RWPE2 (cell line): ENCODE measurements around the gene CD36.

Source experiments
- ATAC-seq: fragments of 200-7000 bp; cut with Tn5 transposase; 3 replicates; pipeline ENCODE4 v1.9.1; 2021; ENCODE audit warnings: low read depth
- DNase-seq: peaks from one replicate; pipeline ENCODE4 v3.0.0-alpha.2; 2020; ENCODE audit warnings: low spot score
- H3K27ac ChIP-seq: fragments of 450-650 bp; 2 replicates; pipeline ENCODE4 v1.5.1; 2017; ENCODE audit warnings: mild to moderate bottlenecking; ENCODE audit not compliant: poor library complexity, severe bottlenecking
- H3K27me3 ChIP-seq: fragments of 250-450 bp; sonication (Bioruptor Pico); 2 replicates; pipeline ENCODE4 v1.5.1; 2021; ENCODE audit warnings: mild to moderate bottlenecking, moderate library complexity; ENCODE audit not compliant: insufficient read depth, poor library complexity, severe bottlenecking
- H3K36me3 ChIP-seq: fragments of 250-450 bp; sonication (Bioruptor Pico); 2 replicates; pipeline ENCODE4 v1.5.1; 2020; ENCODE audit warnings: low read depth, mild to moderate bottlenecking, moderate library complexity
- H3K4me1 ChIP-seq: fragments of 250-450 bp; sonication (Bioruptor Pico); 2 replicates; pipeline ENCODE4 v1.5.1; 2021; ENCODE audit warnings: mild to moderate bottlenecking, moderate library complexity; ENCODE audit not compliant: insufficient read depth, poor library complexity, severe bottlenecking
- H3K4me3 ChIP-seq: fragments of 250-450 bp; sonication (Bioruptor Pico); 2 replicates; pipeline ENCODE4 v1.5.1; 2021; ENCODE audit warnings: mild to moderate bottlenecking, moderate library complexity; ENCODE audit not compliant: severe bottlenecking
- H3K9me3 ChIP-seq: fragments of 250-450 bp; sonication (Bioruptor Pico); 2 replicates; pipeline ENCODE4 v1.5.1; 2021; ENCODE audit warnings: mild to moderate bottlenecking, moderate library complexity; ENCODE audit not compliant: severe bottlenecking
- TF ChIP-seq, protein P1 (sequence below): fragments of 450-650 bp; IDR thresholded peaks from one replicate; pipeline ENCODE4 v1.5.1; 2017; ENCODE audit warnings: mild to moderate bottlenecking, moderate library complexity; ENCODE audit not compliant: poor library complexity, severe bottlenecking

The CD36 gene

DNA sequence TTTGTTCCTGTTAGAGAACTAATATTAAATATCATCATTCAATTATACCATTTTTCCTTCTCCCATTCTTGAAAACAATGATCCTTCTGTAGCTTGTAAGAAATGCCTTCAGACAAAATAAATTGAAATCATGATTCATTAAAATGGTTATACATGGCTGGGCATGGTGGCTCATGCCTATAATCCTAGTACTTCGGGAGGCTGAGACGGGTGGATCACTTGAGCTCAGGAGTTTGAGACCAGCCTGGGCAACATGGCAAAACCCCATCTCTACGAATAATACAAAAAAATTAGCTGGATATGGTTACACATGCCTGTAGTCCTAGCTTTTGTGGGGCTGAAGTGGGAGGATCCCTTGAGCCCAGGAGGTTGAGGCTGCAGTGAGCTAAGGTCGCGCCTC is 13.0 kb downstream of the CD36 start:
- Histone ChIP-seq H3K36me3 (no peaks in the 10 kb centered on the region), H3K27ac (no peak overlapping the region), H3K4me3 (no peak overlapping the region), H3K4me1 (no peaks in the 10 kb centered on the region), H3K27me3 (no peaks in the 10 kb centered on the region), H3K9me3 (peaks cover 2% of the 10 kb centered on the region)
- DNase-seq (no peak), ATAC-seq (no peak)
- TF ChIP-seq, protein P1, sequence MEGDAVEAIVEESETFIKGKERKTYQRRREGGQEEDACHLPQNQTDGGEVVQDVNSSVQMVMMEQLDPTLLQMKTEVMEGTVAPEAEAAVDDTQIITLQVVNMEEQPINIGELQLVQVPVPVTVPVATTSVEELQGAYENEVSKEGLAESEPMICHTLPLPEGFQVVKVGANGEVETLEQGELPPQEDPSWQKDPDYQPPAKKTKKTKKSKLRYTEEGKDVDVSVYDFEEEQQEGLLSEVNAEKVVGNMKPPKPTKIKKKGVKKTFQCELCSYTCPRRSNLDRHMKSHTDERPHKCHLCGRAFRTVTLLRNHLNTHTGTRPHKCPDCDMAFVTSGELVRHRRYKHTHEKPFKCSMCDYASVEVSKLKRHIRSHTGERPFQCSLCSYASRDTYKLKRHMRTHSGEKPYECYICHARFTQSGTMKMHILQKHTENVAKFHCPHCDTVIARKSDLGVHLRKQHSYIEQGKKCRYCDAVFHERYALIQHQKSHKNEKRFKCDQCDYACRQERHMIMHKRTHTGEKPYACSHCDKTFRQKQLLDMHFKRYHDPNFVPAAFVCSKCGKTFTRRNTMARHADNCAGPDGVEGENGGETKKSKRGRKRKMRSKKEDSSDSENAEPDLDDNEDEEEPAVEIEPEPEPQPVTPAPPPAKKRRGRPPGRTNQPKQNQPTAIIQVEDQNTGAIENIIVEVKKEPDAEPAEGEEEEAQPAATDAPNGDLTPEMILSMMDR = no peak

DNA sequence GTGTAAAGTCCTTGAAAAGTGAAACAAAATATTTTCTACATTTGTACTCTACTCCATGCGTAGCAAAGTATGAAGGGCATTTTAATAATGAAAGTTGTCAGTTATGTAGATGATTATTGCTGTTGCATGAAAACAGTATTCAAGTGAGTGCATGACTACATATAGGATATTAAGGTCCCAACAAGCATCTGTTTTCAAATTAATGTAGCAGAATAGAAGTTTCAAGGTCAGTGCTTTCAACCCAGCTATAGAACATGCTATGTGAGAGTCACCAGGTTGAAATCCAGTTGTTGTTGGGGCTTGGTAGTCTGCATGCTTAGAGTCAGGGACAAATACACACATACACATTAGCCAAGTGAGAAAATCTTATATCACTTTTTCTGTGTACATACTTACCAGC is 14.8 kb downstream of the CD36 start:
- Histone ChIP-seq H3K4me1 (no peaks in the 10 kb centered on the region), H3K27me3 (no peaks in the 10 kb centered on the region), H3K9me3 (peaks cover 2% of the 10 kb centered on the region), H3K4me3 (no peak overlapping the region), H3K27ac (no peak overlapping the region), H3K36me3 (no peaks in the 10 kb centered on the region)
- no peak for ATAC-seq
- TF ChIP-seq, protein P1 = no peak
- DNase-seq = no peak

DNA sequence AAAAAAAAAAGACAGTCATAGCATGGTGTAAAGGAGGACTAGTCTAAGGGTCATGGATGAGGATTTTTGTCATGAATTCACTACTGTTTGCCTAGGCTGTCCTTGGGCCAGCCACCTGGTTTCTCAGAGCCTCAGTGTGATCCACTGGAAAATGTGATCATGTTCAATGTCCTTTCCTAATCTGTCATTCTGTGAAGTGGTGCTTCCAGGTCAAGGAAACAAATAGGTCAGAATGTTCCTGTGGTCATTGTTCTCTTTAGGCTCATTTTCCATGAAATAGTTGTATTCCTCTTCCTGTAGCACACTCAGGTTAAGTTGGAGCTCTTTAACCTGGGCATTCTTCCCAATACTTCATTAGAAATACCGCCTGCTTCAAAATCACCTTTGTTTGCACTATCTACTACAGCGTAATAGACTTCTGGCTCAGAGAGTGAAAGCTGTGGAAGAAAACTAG is 16.5 kb downstream of the CD36 start:
- ATAC-seq (no peak), DNase-seq (no peak)
- no peaks in the 10 kb centered on the region for H3K4me1 ChIP-seq
- no peaks in the 10 kb centered on the region for H3K36me3 ChIP-seq
- TF ChIP-seq, protein P1 = no peak
- H3K27me3 ChIP-seq = no peaks in the 10 kb centered on the region
- H3K4me3 ChIP-seq = no peak overlapping the region
- H3K9me3 ChIP-seq = peaks cover 2% of the 10 kb centered on the region
- H3K27ac ChIP-seq = no peak overlapping the region

DNA sequence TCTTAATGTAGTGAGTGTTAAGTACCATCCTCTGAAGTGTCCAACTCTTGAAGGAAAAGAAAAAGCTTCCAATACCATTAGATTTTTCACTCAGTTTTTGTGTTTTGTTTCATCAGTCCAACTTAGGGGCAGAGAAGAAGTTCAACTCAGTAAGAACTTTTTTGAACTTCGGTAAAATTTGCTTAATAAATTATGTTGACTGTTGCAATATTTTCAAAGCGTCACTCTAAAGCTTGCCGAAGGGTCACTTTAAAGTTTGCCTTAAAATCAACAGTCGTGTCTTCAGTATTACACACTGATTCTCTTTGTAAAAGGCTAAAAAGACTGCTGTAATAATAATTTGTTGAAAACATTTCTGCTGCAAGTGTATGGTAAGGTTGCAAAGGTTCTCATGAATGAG is 17.6 kb downstream of the CD36 start:
- Histone ChIP-seq H3K36me3 (no peaks in the 10 kb centered on the region), H3K9me3 (no peaks in the 10 kb centered on the region)
- DNase-seq = no peak

More for the DNA sequence above, 17.6 kb downstream of the CD36 start:
- H3K27ac ChIP-seq = no peak overlapping the region
- H3K4me3 ChIP-seq = no peak overlapping the region
- no peak for ATAC-seq
- no peaks in the 10 kb centered on the region for H3K27me3 ChIP-seq
- TF ChIP-seq, protein P1 = no peak
- H3K4me1 ChIP-seq = no peaks in the 10 kb centered on the region
